ENCODE measurements around the gene UBAP2L.

Gene UBAP2L

GRCh38 chr1:154256686-154257085 lies 35.9 kb downstream of the UBAP2L start:
- no peak overlapping the region for H3K27ac ChIP-seq
- TF ChIP-seq CTCF (conservative IDR thresholded peaks at IDR 0.05) (no peak), ZFX (IDR thresholded peaks at IDR 0.05) (no peak)

- H3K27ac ChIP-seq: no peak overlapping the region
- TF ChIP-seq CTCF (conservative IDR thresholded peaks at IDR 0.05) (no peak), ZFX (IDR thresholded peaks at IDR 0.05) (no peak)
Measured at GRCh38 chr1:154258784-154259183, 38.0 kb downstream of the UBAP2L start.

GRCh38 chr1:154260127-154260526 lies 39.4 kb downstream of the UBAP2L start:
- TF ChIP-seq CTCF (conservative IDR thresholded peaks at IDR 0.05): no peak
- no peak for TF ChIP-seq ZFX (IDR thresholded peaks at IDR 0.05)
- H3K27ac ChIP-seq: no peak overlapping the region

GRCh38 chr1:154263465-154264332 lies 42.9 kb downstream of the UBAP2L start:
- H3K27ac ChIP-seq: no peak overlapping the region
- TF ChIP-seq CTCF (conservative IDR thresholded peaks at IDR 0.05) (no peak), ZFX (IDR thresholded peaks at IDR 0.05) (no peak)

- TF ChIP-seq ZFX (IDR thresholded peaks at IDR 0.05) (no peak), CTCF (conservative IDR thresholded peaks at IDR 0.05) (no peak)
- H3K27ac ChIP-seq: no peak overlapping the region
Measured at GRCh38 chr1:154264454-154264853, 43.7 kb downstream of the UBAP2L start.

- TF ChIP-seq ZFX (IDR thresholded peaks at IDR 0.05) (no peak), CTCF (conservative IDR thresholded peaks at IDR 0.05) (no peak)
- no peak overlapping the region for H3K27ac ChIP-seq
Measured at GRCh38 chr1:154265586-154265985, 44.8 kb downstream of the UBAP2L start.

GRCh38 chr1:154270833-154271232 lies 50.1 kb downstream of the UBAP2L start:
- H3K27ac ChIP-seq: no peak overlapping the region; the same call in 1 of the 2 replicates
- TF ChIP-seq CTCF (conservative IDR thresholded peaks at IDR 0.05) (no peak), ZFX (IDR thresholded peaks at IDR 0.05) (no peak)
